ENCODE results near the gene TDP1. TPM values are rescaled to one million over a fixed set of nuclear protein-coding genes. Genes with fewer than 3 reads are reported as not detected.

The TDP1 gene
- total RNA-seq, 1 donor from 2014 or later, result 30.3 TPM

- Mint-ChIP-seq H3K27me3 (ENCODE audit: unreplicated experiment) (no peaks in the 10 kb centered on the region), H3K36me3 (ENCODE audit: unreplicated experiment) (no peaks in the 10 kb centered on the region), H3K4me1 (ENCODE audit: low read depth, unreplicated experiment) (peaks cover 5% of the 10 kb centered on the region), H3K4me3 (ENCODE audit: unreplicated experiment) (no peak overlapping the region), H3K27ac (ENCODE audit: unreplicated experiment) (no peak overlapping the region), H3K9me3 (ENCODE audit: unreplicated experiment) (no peaks in the 10 kb centered on the region)
- no peak for DNase-seq
- no peak for TF ChIP-seq CTCF (IDR thresholded peaks at IDR 0.05; ENCODE audit: partially characterized antibody, unreplicated experiment)
These were observed 19.0 kb upstream of the TDP1 start for GRCh38 chr14:89936654-89937185.

- no peaks in the 10 kb centered on the region for H3K36me3 Mint-ChIP-seq (ENCODE audit: unreplicated experiment)
- no peak overlapping the region for H3K4me3 Mint-ChIP-seq (ENCODE audit: unreplicated experiment)
- no peak overlapping the region for H3K27ac Mint-ChIP-seq (ENCODE audit: unreplicated experiment)
- no peaks in the 10 kb centered on the region for H3K4me1 Mint-ChIP-seq (ENCODE audit: low read depth, unreplicated experiment)
- no peak for TF ChIP-seq CTCF (IDR thresholded peaks at IDR 0.05; ENCODE audit: partially characterized antibody, unreplicated experiment)
- H3K27me3 Mint-ChIP-seq (ENCODE audit: unreplicated experiment), result no peaks in the 10 kb centered on the region
- no peaks in the 10 kb centered on the region for H3K9me3 Mint-ChIP-seq (ENCODE audit: unreplicated experiment)
- no peak for DNase-seq
These were observed 13.8 kb upstream of the TDP1 start for GRCh38 chr14:89941830-89942377.

- TF ChIP-seq CTCF (IDR thresholded peaks at IDR 0.05; ENCODE audit: partially characterized antibody, unreplicated experiment), result no peak
- Mint-ChIP-seq H3K36me3 (ENCODE audit: unreplicated experiment) (peaks cover 6% of the 10 kb centered on the region), H3K4me1 (ENCODE audit: low read depth, unreplicated experiment) (no peaks in the 10 kb centered on the region), H3K9me3 (ENCODE audit: unreplicated experiment) (no peaks in the 10 kb centered on the region), H3K27me3 (ENCODE audit: unreplicated experiment) (no peaks in the 10 kb centered on the region), H3K4me3 (ENCODE audit: unreplicated experiment) (no peak overlapping the region), H3K27ac (ENCODE audit: unreplicated experiment) (no peak overlapping the region)
- DNase-seq, result no peak
These were observed 8.4 kb upstream of the TDP1 start for GRCh38 chr14:89947344-89947743.

GRCh38 chr14:89952576-89952975 is 3.2 kb upstream of the TDP1 start:
- Mint-ChIP-seq H3K9me3 (ENCODE audit: unreplicated experiment) (peaks cover 5% of the 10 kb centered on the region), H3K4me1 (ENCODE audit: low read depth, unreplicated experiment) (peaks cover 9% of the 10 kb centered on the region), H3K27ac (ENCODE audit: unreplicated experiment) (peak overlapping the region; percentile 59), H3K4me3 (ENCODE audit: unreplicated experiment) (peak overlapping the region; percentile 22), H3K27me3 (ENCODE audit: unreplicated experiment) (peaks cover 7% of the 10 kb centered on the region), H3K36me3 (ENCODE audit: unreplicated experiment) (peaks cover 6% of the 10 kb centered on the region)
- DNase-seq, result no peak
- TF ChIP-seq CTCF (IDR thresholded peaks at IDR 0.05; ENCODE audit: partially characterized antibody, unreplicated experiment), result no peak

GRCh38 chr14:89953602-89954001 is 2.1 kb upstream of the TDP1 start:
- Mint-ChIP-seq H3K27me3 (ENCODE audit: unreplicated experiment) (peaks cover 7% of the 10 kb centered on the region), H3K27ac (ENCODE audit: unreplicated experiment) (no peak overlapping the region), H3K9me3 (ENCODE audit: unreplicated experiment) (peaks cover 5% of the 10 kb centered on the region), H3K36me3 (ENCODE audit: unreplicated experiment) (peaks cover 2% of the 10 kb centered on the region), H3K4me1 (ENCODE audit: low read depth, unreplicated experiment) (peaks cover 9% of the 10 kb centered on the region), H3K4me3 (ENCODE audit: unreplicated experiment) (peak overlapping the region; percentile 6)
- TF ChIP-seq CTCF (IDR thresholded peaks at IDR 0.05; ENCODE audit: partially characterized antibody, unreplicated experiment), result no peak
- no peak for DNase-seq
